H1 (cell line): ENCODE results near the gene USP17L5. TPM values are rescaled to one million over a fixed set of nuclear protein-coding genes. Genes with fewer than 3 reads are reported as not detected.

Experiments used
- CTCF ChIA-PET: fragments of 300-600 bp; sonication (Branson Sonifier 250); formaldehyde crosslinking; loops from one replicate; lab custom pipeline; 2021; ENCODE audit not compliant: partially characterized antibody; lab: Charles Lee
- POLR2A ChIA-PET: fragments of 300-600 bp; sonication (Branson Sonifier 250); formaldehyde crosslinking; loops from one replicate; lab custom pipeline; 2021; ENCODE audit warnings: inconsistent platforms; ENCODE audit not compliant: partially characterized antibody; lab: Charles Lee
- DNase-seq, 2 experiments: peaks; one replicate each; pipeline versions ENCODE4 v3.0.0 to v3.0.0-alpha.2; 2010 to 2022; ENCODE audit warnings: low spot score in 2 of 2, low read depth in 1 of 2, mixed read lengths in 1 of 2
- FAIRE-seq: peaks from 2 replicates; lab custom pipeline; 2011; peaks lifted over from hg19 to GRCh38; lab: Jason Lieb, UNC
- H2AFZ ChIP-seq: 2 replicates; pipeline ENCODE4 v1.8.1; 2012; ENCODE audit warnings: low read length, inconsistent platforms
- H2AK5ac ChIP-seq: 2 replicates; pipeline ENCODE4 v1.6.1; 2013; ENCODE audit warnings: low read depth, low read length
- H2BK120ac ChIP-seq: replicated peaks from 2 replicates; pipeline ENCODE3; 2013; ENCODE audit warnings: low read depth, low read length, inconsistent platforms
- H2BK12ac ChIP-seq: 2 replicates; pipeline ENCODE4 v1.6.1; 2013; ENCODE audit warnings: low read depth, low read length
- H2BK15ac ChIP-seq: 2 replicates; pipeline ENCODE4 v1.6.1; 2013; ENCODE audit warnings: low read length
- H2BK20ac ChIP-seq: 2 replicates; pipeline ENCODE4 v1.6.1; 2013; ENCODE audit warnings: low read length
- H2BK5ac ChIP-seq: 2 replicates; pipeline ENCODE4 v1.6.1; 2013; ENCODE audit warnings: low read depth, low read length
- H3K14ac ChIP-seq: 2 replicates; pipeline ENCODE4 v1.6.1; 2013; ENCODE audit warnings: inconsistent platforms; ENCODE audit not compliant: insufficient read length
- H3K18ac ChIP-seq: 2 replicates; pipeline ENCODE4 v1.6.1; 2013; ENCODE audit warnings: low read length; ENCODE audit errors: extremely low read depth
- H3K23ac ChIP-seq: 2 replicates; pipeline ENCODE4 v1.6.1; 2013; ENCODE audit warnings: inconsistent platforms; ENCODE audit not compliant: insufficient read length
- H3K23me2 ChIP-seq: 2 replicates; pipeline ENCODE4 v1.6.1; 2013; ENCODE audit warnings: low read depth, low read length
- H3K27ac ChIP-seq: 2 replicates; pipeline ENCODE4 v1.6.1; 2011; ENCODE audit warnings: low read depth, low read length, inconsistent platforms
- H3K27me3 ChIP-seq, 4 experiments: replicated peaks in 1 of 4; 1 replicate in 1 of 4; 2 replicates in 3 of 4; pipeline versions ENCODE4 v1.6.1 to v1.8.1; 2011 to 2013; ENCODE audit warnings: low read length in 3 of 4, mild to moderate bottlenecking in 3 of 4, inconsistent platforms in 2 of 4, mixed read lengths in 2 of 4, moderate library complexity in 1 of 4; ENCODE audit not compliant: control insufficient read depth in 3 of 4, insufficient read depth in 3 of 4; ENCODE audit errors: extremely low read depth in 1 of 4
- H3K36me3 ChIP-seq, 4 experiments: 2 replicates each; pipeline versions ENCODE4 v1.6.1 to v1.8.1; 2011 to 2013; ENCODE audit warnings: mild to moderate bottlenecking in 4 of 4, low read length in 3 of 4, moderate library complexity in 2 of 4, control low read depth in 1 of 4, inconsistent platforms in 1 of 4; ENCODE audit not compliant: insufficient read depth in 4 of 4, control insufficient read depth in 2 of 4
- H3K4ac ChIP-seq: replicated peaks from 2 replicates; pipeline ENCODE3; 2013; ENCODE audit warnings: low read length, low read depth, mixed read lengths, inconsistent platforms; ENCODE audit not compliant: insufficient read length
- H3K4me1 ChIP-seq, 4 experiments: replicated peaks in 1 of 4; 1 replicate in 1 of 4; 2 replicates in 3 of 4; pipeline versions ENCODE4 v1.6.1 to v1.8.1; 2011 to 2013; ENCODE audit warnings: low read length in 3 of 4, inconsistent platforms in 2 of 4, mixed read lengths in 1 of 4; ENCODE audit not compliant: insufficient read depth in 4 of 4, control insufficient read depth in 3 of 4
- H3K4me2 ChIP-seq, 2 experiments: 2 replicates each; pipeline versions ENCODE4 v1.6.1 to v1.8.1; 2011 to 2013; ENCODE audit warnings: low read depth in 2 of 2, low read length in 2 of 2, control low read depth in 1 of 2, inconsistent platforms in 1 of 2, mild to moderate bottlenecking in 1 of 2; ENCODE audit not compliant: insufficient read depth in 1 of 2
- H3K4me3 ChIP-seq, 4 experiments: fragments of 200-600, 300-600 bp in 1 of 4; sonication (generic), shearing (Covaris generic), sonication (Bioruptor Twin) in 1 of 4; 2 replicates each; pipeline versions ENCODE4 v1.5.1 to v1.8.1; 2011 to 2016; ENCODE audit warnings: low read length in 4 of 4, low read depth in 3 of 4, control low read depth in 2 of 4, inconsistent platforms in 2 of 4, mild to moderate bottlenecking in 2 of 4, mixed read lengths in 1 of 4, moderate library complexity in 1 of 4; ENCODE audit not compliant: insufficient read depth in 2 of 4; ENCODE audit errors: extremely low read depth in 1 of 4
- H3K56ac ChIP-seq: replicated peaks from 2 replicates; pipeline ENCODE3; 2013; ENCODE audit warnings: low read depth, mild to moderate bottlenecking, mixed read lengths, low read length, inconsistent platforms; ENCODE audit not compliant: insufficient read length
- H3K79me1 ChIP-seq: 2 replicates; pipeline ENCODE4 v1.6.1; 2013; ENCODE audit warnings: low read depth, low read length, control low read depth
- H3K79me2 ChIP-seq, 2 experiments: 2 replicates each; pipeline versions ENCODE4 v1.6.1 to v1.8.1; 2012 to 2013; ENCODE audit warnings: low read length in 2 of 2, mild to moderate bottlenecking in 2 of 2, inconsistent platforms in 1 of 2; ENCODE audit not compliant: insufficient read depth in 2 of 2, control insufficient read depth in 1 of 2
- H3K9ac ChIP-seq, 4 experiments: replicated peaks in 1 of 4; 1 replicate in 1 of 4; 2 replicates in 3 of 4; pipeline versions ENCODE4 v1.6.1 to v1.8.1; 2011 to 2013; ENCODE audit warnings: low read depth in 3 of 4, low read length in 3 of 4, control low read depth in 2 of 4, mild to moderate bottlenecking in 2 of 4, moderate library complexity in 2 of 4, inconsistent platforms in 1 of 4; ENCODE audit errors: extremely low read depth in 1 of 4
- H3K9me3 ChIP-seq, 2 experiments: 2 replicates each; pipeline versions ENCODE4 v1.6.1 to v1.8.1; 2012 to 2013; ENCODE audit warnings: mild to moderate bottlenecking in 2 of 2, moderate library complexity in 2 of 2, control low read depth in 1 of 2, inconsistent platforms in 1 of 2, low read depth in 1 of 2, low read length in 1 of 2, mixed read lengths in 1 of 2; ENCODE audit not compliant: insufficient read depth in 2 of 2
- H4K20me1 ChIP-seq, 2 experiments: replicated peaks in 1 of 2; 2 replicates each; pipeline versions ENCODE3 to v1.8.1; 2011 to 2013; ENCODE audit warnings: inconsistent platforms in 2 of 2, low read length in 2 of 2, mild to moderate bottlenecking in 1 of 2; ENCODE audit not compliant: insufficient read depth in 2 of 2, control insufficient read depth in 1 of 2
- H4K5ac ChIP-seq: 2 replicates; pipeline ENCODE4 v1.6.1; 2013; ENCODE audit warnings: low read length, low read depth, mixed read lengths, inconsistent platforms; ENCODE audit not compliant: insufficient read length
- H4K8ac ChIP-seq: 2 replicates; pipeline ENCODE4 v1.8.0; 2013; ENCODE audit warnings: mild to moderate bottlenecking, moderate library complexity, low read length, inconsistent platforms; ENCODE audit not compliant: insufficient read depth; ENCODE audit errors: extremely low read depth
- H4K91ac ChIP-seq: replicated peaks from 2 replicates; pipeline ENCODE3; 2013; ENCODE audit warnings: low read length, mixed read lengths, inconsistent platforms; ENCODE audit not compliant: insufficient read length
- EP300 ChIP-seq, 2 experiments: IDR thresholded peaks; 1 replicate in 1 of 2; 2 replicates in 1 of 2; pipeline ENCODE4 v1.6.1; 2011 to 2012; ENCODE audit warnings: low read depth in 2 of 2, low read length in 2 of 2, mild to moderate bottlenecking in 2 of 2, borderline replicate concordance in 1 of 2, inconsistent platforms in 1 of 2, moderate library complexity in 1 of 2
- EZH2 ChIP-seq: fragments of 200-600 bp; sonication (generic); IDR thresholded peaks from 2 replicates; pipeline ENCODE4 v1.7.1; 2012; ENCODE audit warnings: low read depth, mild to moderate bottlenecking, moderate library complexity, low read length, inconsistent platforms; ENCODE audit not compliant: severe bottlenecking
- POLR2A ChIP-seq, 2 experiments: IDR thresholded peaks; 1 replicate in 1 of 2; 2 replicates in 1 of 2; pipeline ENCODE4 v1.6.1; 2011; ENCODE audit warnings: low read depth in 2 of 2, low read length in 2 of 2, mild to moderate bottlenecking in 2 of 2; ENCODE audit errors: control extremely low read depth in 1 of 2
- SIN3A ChIP-seq, 2 experiments: IDR thresholded peaks in 1 of 2; conservative IDR thresholded peaks in 1 of 2; 2 replicates each; pipeline ENCODE4 v1.6.1; 2011 to 2012; ENCODE audit warnings: low read length in 2 of 2, improper control_type of control experiment in 1 of 2, low read depth in 1 of 2, mild to moderate bottlenecking in 1 of 2
- SP1 ChIP-seq: IDR thresholded peaks from 2 replicates; pipeline ENCODE4 v1.6.1; 2011; ENCODE audit warnings: low read depth, low read length
- SP2 ChIP-seq: IDR thresholded peaks from 2 replicates; pipeline ENCODE4 v1.6.1; 2012; ENCODE audit warnings: mild to moderate bottlenecking, low read length, inconsistent platforms
- SUZ12 ChIP-seq: fragments of 200-600 bp; sonication (generic); IDR thresholded peaks from 2 replicates; pipeline ENCODE4 v1.6.1; 2012; ENCODE audit warnings: mild to moderate bottlenecking, inconsistent platforms, low read length, moderate library complexity, mixed read lengths
- TAF1 ChIP-seq: IDR thresholded peaks from 2 replicates; pipeline ENCODE4 v1.6.1; 2011; ENCODE audit warnings: mild to moderate bottlenecking, low read depth, low read length
- TAF7 ChIP-seq: optimal IDR thresholded peaks from 2 replicates; pipeline ENCODE3; 2011; ENCODE audit warnings: low read depth, mild to moderate bottlenecking, inconsistent platforms, low read length, moderate library complexity, borderline replicate concordance
- TCF12 ChIP-seq: IDR thresholded peaks from 2 replicates; pipeline ENCODE4 v1.6.1; 2011; ENCODE audit warnings: low read depth, mild to moderate bottlenecking, low read length
- WGBS, 2 experiments: shearing (Covaris generic) in 1 of 2; methylation state at CpG; one replicate each; pipeline versions ENCODE4 v1.1.6 to v1.1.7; 2013 to 2015; ENCODE audit warnings: low lambda C conversion rate in 2 of 2, mixed read lengths in 2 of 2, inconsistent platforms in 1 of 2, low coverage in 1 of 2, missing lambda C conversion rate in 1 of 2; ENCODE audit not compliant: insufficient replicate concordance in 2 of 2, insufficient coverage in 1 of 2, insufficient read length in 1 of 2; ENCODE audit errors: extremely low coverage in 1 of 2, missing lambda C conversion rate in 1 of 2; 5-methylcytosine and 5-hydroxymethylcytosine counted together
- polyA plus RNA-seq, 7 experiments: library from polyadenylated mRNA; depleted of rRNA in 3 of 7; stranded (reverse) in 5 of 7; unstranded in 2 of 7; fragments of >200 nt in 5 of 7; fragments of 200-250 nt in 2 of 7; gene quantifications; 1 replicate in 5 of 7; 2 replicates in 1 of 7; 4 replicates in 1 of 7; pipeline versions ENCODE4 v1.2.1 to v1.2.3, GENCODE V29; 2011 to 2013; ENCODE audit warnings: missing spikeins in 2 of 7, mixed read lengths in 2 of 7
- total RNA-seq: library from RNA; stranded (reverse); fragmentation: NEBNext Ultra II Directional; extraction: Animal tissue kit (Norgen Biotek cat#: 25700); gene quantifications from 2 replicates; pipeline ENCODE4 v1.2.1, GENCODE V29; 2021

USP17L5 gene
- total and polyA plus RNA-seq, 2 of the 8 experiments (the other 6 are each of a cell fraction or from before 2014, with no cell fraction given): not detected

GRCh38 chr4:9384126-9384525 is 44.9 kb downstream of the USP17L5 start:
- H3K4me3 ChIP-seq: no peak overlapping the region
- FAIRE-seq: no peak
- H2AFZ ChIP-seq: no peak overlapping the region
- no peak overlapping the region for H2BK12ac ChIP-seq
- no peak overlapping the region for H3K4ac ChIP-seq
- peaks cover under 1 to 32% of the 10 kb centered on the region in 2 experiments; a peak in 3 of 4 replicates for H3K9me3 ChIP-seq
- CTCF ChIA-PET: no interaction called here
- no peak overlapping the region for H2BK15ac ChIP-seq
- 95% methylated on average over 1 of the region's 1 CpG; no CpG with 5 or more reads in 1 of the 2 experiments for WGBS, 2 experiments
- H3K56ac ChIP-seq: no peak overlapping the region
- H4K8ac ChIP-seq: no peak overlapping the region
- no peak overlapping the region for H3K4me2 ChIP-seq
- no peak overlapping the region for H4K5ac ChIP-seq
- no peak overlapping the region for H3K18ac ChIP-seq
- no peak overlapping the region for H3K23ac ChIP-seq
- no peaks in the 10 kb centered on the region for H3K23me2 ChIP-seq
- no peak overlapping the region for H2BK120ac ChIP-seq
- H3K27ac ChIP-seq: no peak overlapping the region
- no peaks in the 10 kb centered on the region for H3K27me3 ChIP-seq
- H2BK20ac ChIP-seq: no peak overlapping the region
- DNase-seq: no peak
- no peaks in the 10 kb centered on the region for H4K20me1 ChIP-seq
- H3K79me2 ChIP-seq: no peaks in the 10 kb centered on the region
- H3K9ac ChIP-seq: no peak overlapping the region
- no peak overlapping the region for H3K14ac ChIP-seq
- H3K79me1 ChIP-seq: no peaks in the 10 kb centered on the region
- no peaks in the 10 kb centered on the region for H3K4me1 ChIP-seq
- no peak overlapping the region for H2AK5ac ChIP-seq
- POLR2A ChIA-PET: no interaction called here
- no peaks in the 10 kb centered on the region for H3K36me3 ChIP-seq
- H4K91ac ChIP-seq: no peak overlapping the region
- no peak overlapping the region for H2BK5ac ChIP-seq
- TF ChIP-seq TAF7: no peak
- TF ChIP-seq TAF1: no peak
- TF ChIP-seq POLR2A (IDR thresholded peaks at IDR 0.05; ENCODE audit: control extremely low read depth in 1 of 2, low read depth in 2 of 2, low read length in 2 of 2): no peak
- TF ChIP-seq SP2: no peak
- no peak for TF ChIP-seq EZH2
- TF ChIP-seq SIN3A (conservative IDR thresholded peaks at IDR 0.05 in 1 of 2, IDR thresholded peaks at IDR 0.05 in 1 of 2; ENCODE audit: low read depth in 1 of 2, low read length in 2 of 2): no peak
- no peak for TF ChIP-seq EP300 (IDR thresholded peaks at IDR 0.05; ENCODE audit: borderline replicate concordance in 1 of 2, low read depth in 2 of 2, low read length in 2 of 2)
- TF ChIP-seq SP1: no peak
- TF ChIP-seq SUZ12: no peak
- no peak for TF ChIP-seq TCF12
